Islet of Langerhans (tissue), 1 donor: ENCODE results near the gene AGBL4.

Experiments
- FAIRE-seq: peaks from one replicate; lab custom pipeline; 2011; peaks lifted over from hg19 to GRCh38; lab: Jason Lieb, UNC

The AGBL4 gene

GRCh38 chr1:48940354-48940753, 1083.4 kb downstream of the AGBL4 start:
- no peak for FAIRE-seq

DNA sequence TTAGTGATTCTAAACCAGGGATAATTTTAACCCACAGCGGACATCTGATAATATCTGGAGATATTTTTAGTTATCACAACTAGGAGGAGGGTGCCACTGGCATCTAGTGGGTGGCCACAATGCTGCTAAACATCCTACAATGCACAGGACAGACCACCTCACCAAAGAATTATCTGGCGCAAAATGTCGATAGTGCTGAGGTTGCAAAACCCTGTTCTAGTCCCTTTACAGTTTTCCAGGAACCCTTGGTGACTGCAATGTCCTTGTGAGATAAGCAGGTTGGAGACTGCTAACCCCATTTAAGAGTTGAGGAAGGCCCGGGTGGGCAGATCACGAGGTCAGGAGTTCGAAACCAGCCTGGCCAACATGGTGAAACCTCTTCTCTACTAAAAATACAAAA, 1083.9 kb downstream of the AGBL4 start:
- FAIRE-seq, result no peak

GRCh38 chr1:48939042-48939441, 1084.7 kb downstream of the AGBL4 start:
- FAIRE-seq, result no peak

GRCh38 chr1:48937732-48938131, 1086.0 kb downstream of the AGBL4 start:
- FAIRE-seq, result no peak

DNA sequence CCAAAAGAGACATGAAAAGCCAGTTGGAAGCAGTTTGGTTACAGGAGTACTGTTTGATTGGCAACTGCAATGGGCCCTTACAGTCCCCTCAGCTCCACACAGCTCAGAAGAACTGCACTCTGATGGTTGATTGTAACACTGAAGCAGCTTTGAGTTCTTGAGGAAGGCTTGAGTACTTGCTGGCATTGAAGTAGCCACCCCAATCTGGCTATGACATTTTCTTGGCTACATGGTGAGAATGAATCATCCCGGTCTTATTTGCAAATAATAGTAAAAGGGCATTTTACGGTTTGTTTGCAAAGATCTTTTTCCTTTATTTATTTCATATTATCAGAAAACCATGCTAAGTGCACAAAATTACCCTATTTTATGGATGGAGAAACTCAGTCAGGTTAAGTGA, 1087.3 kb downstream of the AGBL4 start:
- no peak for FAIRE-seq

- FAIRE-seq, result no peak
Observed at GRCh38 chr1:48932366-48932765, 1091.4 kb downstream of the AGBL4 start.

DNA sequence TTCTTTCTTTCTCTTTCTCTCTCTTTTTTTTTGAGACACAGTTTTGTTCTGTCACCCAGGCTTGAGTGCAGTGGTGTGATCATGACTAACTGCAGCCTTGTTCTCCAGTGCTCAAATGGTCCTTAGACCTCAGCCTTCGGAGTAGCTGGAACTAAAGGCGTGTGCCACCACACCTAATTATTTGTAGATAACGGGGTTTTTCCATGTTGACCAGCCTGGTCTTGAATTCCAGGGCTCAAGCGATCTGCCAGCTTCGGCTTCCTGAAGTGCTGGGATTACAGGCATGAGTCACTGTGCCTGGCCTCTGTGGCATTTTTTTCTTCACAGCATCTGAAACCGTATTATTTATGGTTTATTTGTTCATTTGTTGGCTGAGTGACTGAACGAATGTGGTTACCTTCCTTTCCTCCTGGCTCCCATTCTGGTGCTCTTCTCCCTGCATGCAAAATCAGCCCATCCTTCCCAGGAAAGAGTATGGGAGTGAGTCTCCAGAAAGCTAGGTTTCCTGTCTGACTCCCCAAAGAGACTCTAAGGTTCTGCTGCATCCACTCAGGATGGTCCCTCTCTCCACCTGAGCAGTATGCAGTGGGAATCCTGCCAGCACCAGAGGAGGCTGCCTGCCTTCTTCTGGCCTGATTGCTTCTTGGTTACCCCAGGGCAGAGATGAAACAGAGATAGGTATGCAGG, 1092.1 kb downstream of the AGBL4 start:
- FAIRE-seq, result peak; percentile 24

DNA sequence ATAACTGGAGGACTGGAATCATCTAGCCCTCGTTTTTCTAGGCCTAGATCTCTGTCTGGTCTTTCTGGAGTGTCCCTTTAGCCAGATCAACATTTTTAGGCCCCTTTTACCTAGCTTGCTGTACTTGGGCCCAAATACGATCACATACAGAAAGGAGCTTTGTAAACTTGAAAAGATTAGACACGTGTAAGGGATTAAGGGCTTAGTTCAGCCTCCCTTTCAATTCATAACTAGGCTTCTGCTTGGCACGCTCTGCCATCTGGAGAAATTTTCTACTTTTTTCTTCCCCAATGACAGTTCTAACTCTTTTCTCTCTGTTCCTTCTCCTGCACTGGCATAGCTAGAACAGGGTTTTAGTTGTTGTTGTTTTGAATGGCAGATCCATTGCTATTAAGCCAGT, 1093.7 kb downstream of the AGBL4 start:
- FAIRE-seq, result no peak

GRCh38 chr1:48924099-48924498, 1099.7 kb downstream of the AGBL4 start:
- FAIRE-seq, result no peak

GRCh38 chr1:48923116-48923515, 1100.6 kb downstream of the AGBL4 start:
- no peak for FAIRE-seq

GRCh38 chr1:48920851-48921250, 1102.9 kb downstream of the AGBL4 start:
- no peak for FAIRE-seq

GRCh38 chr1:48917901-48918603, 1105.7 kb downstream of the AGBL4 start:
- FAIRE-seq, result no peak

DNA sequence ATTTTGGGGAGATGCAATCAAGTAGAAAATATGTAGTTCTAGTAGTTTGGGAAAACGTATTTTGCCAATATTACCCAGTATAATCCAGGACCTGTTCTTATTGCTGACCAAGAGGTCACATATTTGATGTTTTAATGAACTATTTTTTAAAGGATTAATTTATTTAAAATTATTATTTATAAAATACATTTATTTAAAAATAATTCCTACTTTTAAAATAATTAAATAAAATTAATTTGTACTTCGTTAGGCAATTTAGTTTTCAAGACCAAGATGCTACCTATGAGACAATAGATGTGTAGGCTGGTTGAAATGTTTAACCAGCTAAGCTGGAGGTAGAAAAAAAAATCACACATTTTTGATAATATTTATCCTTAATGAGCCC, 1106.7 kb downstream of the AGBL4 start:
- peak; percentile 93 for FAIRE-seq

- peak; percentile 96 for FAIRE-seq
Observed at GRCh38 chr1:48916130-48917069, 1107.4 kb downstream of the AGBL4 start.

- FAIRE-seq, result no peak
Observed at GRCh38 chr1:48908606-48909005, 1115.1 kb downstream of the AGBL4 start.

GRCh38 chr1:48906729-48907128, 1117.0 kb downstream of the AGBL4 start:
- FAIRE-seq, result no peak

DNA sequence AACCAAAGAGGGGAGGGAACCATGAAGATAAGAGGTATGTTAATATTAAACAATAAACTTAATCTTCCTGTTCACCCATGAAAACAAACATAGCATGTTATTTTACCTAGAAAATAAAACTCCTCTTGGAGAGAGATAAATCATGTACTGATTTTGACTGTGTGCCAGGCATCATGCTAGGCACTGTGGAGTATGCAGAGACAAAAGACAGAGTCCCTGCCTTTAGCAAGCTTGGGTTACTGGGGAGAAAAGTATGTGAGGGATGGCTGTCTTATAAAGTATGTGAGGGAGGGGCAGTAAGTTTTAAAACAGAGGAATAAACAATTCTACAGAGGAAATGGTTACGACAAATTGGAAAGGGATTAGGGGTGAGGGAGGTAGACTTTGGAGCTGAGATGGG, 1117.6 kb downstream of the AGBL4 start:
- FAIRE-seq, result no peak

GRCh38 chr1:48903291-48903690, 1120.5 kb downstream of the AGBL4 start:
- FAIRE-seq, result no peak

- no peak for FAIRE-seq
Observed at GRCh38 chr1:48898894-48899293, 1124.9 kb downstream of the AGBL4 start.

DNA sequence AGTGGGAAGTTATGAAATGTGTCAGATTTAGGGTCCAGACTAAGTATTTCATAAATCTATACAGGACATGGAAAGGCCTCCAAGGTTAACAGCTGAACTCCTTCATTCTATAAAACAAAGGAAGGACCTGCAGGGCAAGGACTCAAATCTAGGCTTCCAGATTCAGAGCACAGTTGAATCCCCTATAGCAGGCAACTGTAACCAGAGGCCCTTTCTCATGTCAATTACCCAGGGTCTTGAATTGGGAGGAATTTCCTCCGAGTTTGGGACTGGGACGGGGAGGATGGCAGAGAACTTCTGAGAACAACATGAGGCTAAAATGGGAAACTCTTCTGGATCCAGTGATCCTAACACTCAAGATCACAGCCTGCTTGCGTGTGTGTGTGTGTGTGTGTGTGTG, 1134.1 kb downstream of the AGBL4 start:
- FAIRE-seq, result no peak

DNA sequence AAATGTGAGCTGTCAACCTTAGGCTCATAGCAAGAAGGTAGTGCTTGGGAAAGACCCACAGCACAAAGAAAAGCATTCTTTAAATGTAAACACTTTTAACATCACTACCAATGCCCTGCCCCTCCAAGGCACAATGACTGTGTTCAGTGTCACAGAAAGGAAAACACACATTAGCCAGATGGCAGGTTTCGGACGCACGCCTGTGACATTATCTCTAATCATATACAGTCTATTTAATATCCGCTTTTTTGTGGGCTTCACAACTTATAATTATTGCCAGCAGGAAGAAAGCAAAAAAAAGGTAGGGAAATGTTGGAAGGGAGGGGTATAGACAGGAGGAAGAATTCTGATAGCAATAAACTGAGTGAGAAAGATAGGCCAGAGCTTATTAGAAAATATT, 1134.7 kb downstream of the AGBL4 start:
- FAIRE-seq, result peak; percentile 5

- no peak for FAIRE-seq
Observed at GRCh38 chr1:48887796-48888195, 1136.0 kb downstream of the AGBL4 start.

DNA sequence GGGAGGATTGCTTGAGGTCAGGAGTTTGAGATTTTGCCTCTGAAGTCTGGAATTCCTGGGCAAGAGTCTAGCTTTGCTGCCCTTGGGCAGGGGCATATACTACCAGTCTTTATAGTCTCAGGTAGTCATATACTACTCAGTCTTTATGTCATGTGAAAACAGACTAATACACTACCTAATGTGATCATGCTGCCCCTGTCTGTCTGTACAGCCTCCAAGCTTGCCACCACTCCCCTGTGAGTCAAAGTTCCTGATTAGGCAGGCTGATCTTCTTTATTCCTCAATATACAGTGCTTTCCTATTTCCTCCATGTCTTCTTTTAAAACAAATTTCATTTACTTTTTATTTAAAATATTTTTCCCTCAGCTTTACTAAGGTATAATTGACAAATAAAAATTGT, 1141.7 kb downstream of the AGBL4 start:
- no peak for FAIRE-seq
